CD14-positive monocyte (primary cell): ENCODE measurements around the gene INO80. TPM values are rescaled to one million over a fixed set of nuclear protein-coding genes. Genes with fewer than 3 reads are reported as not detected.

Experiments used
- DNase-seq, 3 donors: peaks; one replicate each; pipeline ENCODE4 v3.0.0-alpha.2; 2011 to 2022
- H2AFZ ChIP-seq: 2 replicates; pipeline ENCODE4 v1.6.0; 2012; ENCODE audit warnings: mild to moderate bottlenecking, low read depth, low read length, inconsistent platforms; ENCODE audit not compliant: insufficient read depth, poor library complexity, severe bottlenecking
- H3K27ac ChIP-seq, 2 donors: 1 replicate in 1 of 2; 2 replicates in 1 of 2; pipeline ENCODE4 v1.5.1; 2012 to 2013; ENCODE audit warnings: low read length in 2 of 2, control low read depth in 1 of 2, inconsistent platforms in 1 of 2, low read depth in 1 of 2, mild to moderate bottlenecking in 1 of 2
- H3K27me3 ChIP-seq, 2 donors: one replicate each; pipeline versions ENCODE4 v1.6.0 to v1.6.1; 2011 to 2013; ENCODE audit warnings: low read length in 2 of 2; ENCODE audit not compliant: control insufficient read depth in 2 of 2, insufficient read depth in 2 of 2
- H3K36me3 ChIP-seq, 2 donors: replicated peaks in 1 of 2; 1 replicate in 1 of 2; 2 replicates in 1 of 2; pipeline versions ENCODE4 v1.5.1 to v1.6.1; 2012 to 2013; ENCODE audit warnings: low read length in 2 of 2, control low read depth in 1 of 2, inconsistent platforms in 1 of 2, mild to moderate bottlenecking in 1 of 2; ENCODE audit not compliant: insufficient read depth in 2 of 2, control insufficient read depth in 1 of 2
- H3K4me1 ChIP-seq, 2 donors: 1 replicate in 1 of 2; 2 replicates in 1 of 2; pipeline versions ENCODE4 v1.5.1 to v1.6.1; 2012 to 2013; ENCODE audit warnings: low read length in 2 of 2, control low read depth in 1 of 2, inconsistent platforms in 1 of 2, mild to moderate bottlenecking in 1 of 2, moderate library complexity in 1 of 2; ENCODE audit not compliant: insufficient read depth in 2 of 2, control insufficient read depth in 1 of 2
- H3K4me2 ChIP-seq: replicated peaks from 2 replicates; pipeline ENCODE3; 2012; ENCODE audit warnings: low read length, moderate library complexity, mild to moderate bottlenecking; ENCODE audit not compliant: poor library complexity, severe bottlenecking; ENCODE audit errors: extremely low read depth
- H3K4me3 ChIP-seq, 3 experiments: fragments of 200-600 bp in 1 of 3; sonication (generic) in 1 of 3; replicated peaks in 1 of 3; 1 replicate in 2 of 3; 2 replicates in 1 of 3; pipeline ENCODE4 v1.5.1; 2011 to 2013; ENCODE audit warnings: low read length in 3 of 3, mild to moderate bottlenecking in 3 of 3, control low read depth in 2 of 3, low read depth in 2 of 3, inconsistent platforms in 1 of 3, moderate library complexity in 1 of 3
- H3K79me2 ChIP-seq: 2 replicates; pipeline ENCODE4 v1.6.0; 2012; ENCODE audit warnings: mild to moderate bottlenecking, control low read depth, inconsistent platforms, low read length, moderate library complexity; ENCODE audit not compliant: insufficient read depth
- H3K9ac ChIP-seq: 2 replicates; pipeline ENCODE4 v1.6.0; 2017; ENCODE audit warnings: low read length, mild to moderate bottlenecking; ENCODE audit not compliant: insufficient read depth, poor library complexity, severe bottlenecking
- H3K9me3 ChIP-seq, 2 donors: replicated peaks in 1 of 2; 1 replicate in 1 of 2; 2 replicates in 1 of 2; pipeline versions ENCODE4 v1.5.1 to v1.6.1; 2012 to 2013; ENCODE audit warnings: low read length in 2 of 2, control low read depth in 1 of 2; ENCODE audit not compliant: control insufficient read depth in 1 of 2, insufficient read depth in 1 of 2
- H4K20me1 ChIP-seq: 2 replicates; pipeline ENCODE4 v1.6.0; 2012; ENCODE audit warnings: mild to moderate bottlenecking, low read length, control low read depth, moderate library complexity; ENCODE audit not compliant: insufficient read depth
- H3K27ac Mint-ChIP-seq, 7 donors: one replicate each; pipeline ENCODE4 v1.8.0; 2020; ENCODE audit warnings: mild to moderate bottlenecking in 7 of 7, mixed read lengths in 7 of 7, moderate library complexity in 6 of 7, inconsistent platforms in 2 of 7
- H3K27me3 Mint-ChIP-seq, 3 donors: one replicate each; pipeline ENCODE4 v1.8.0; 2021 to 2022; ENCODE audit warnings: low read depth in 3 of 3, mild to moderate bottlenecking in 3 of 3, mixed read lengths in 3 of 3, moderate library complexity in 3 of 3, inconsistent platforms in 1 of 3
- H3K36me3 Mint-ChIP-seq, 2 donors: one replicate each; pipeline ENCODE4 v1.8.0; 2020; ENCODE audit warnings: mixed read lengths in 2 of 2, inconsistent platforms in 1 of 2, mild to moderate bottlenecking in 1 of 2
- H3K4me1 Mint-ChIP-seq: one replicate; pipeline ENCODE4 v1.8.0; 2020; ENCODE audit warnings: mild to moderate bottlenecking, mixed read lengths
- H3K4me3 Mint-ChIP-seq, 2 donors: one replicate each; pipeline ENCODE4 v1.8.0; 2020; ENCODE audit warnings: mild to moderate bottlenecking in 2 of 2, mixed read lengths in 2 of 2, moderate library complexity in 1 of 2
- H3K9me3 Mint-ChIP-seq, 7 donors: one replicate each; pipeline ENCODE4 v1.8.0; 2020 to 2022; ENCODE audit warnings: mixed read lengths in 7 of 7, mild to moderate bottlenecking in 6 of 7, moderate library complexity in 6 of 7, inconsistent platforms in 2 of 7
- CTCF ChIP-seq: fragments of 200-600 bp; IDR thresholded peaks from one replicate; pipeline ENCODE4 v1.8.0; 2022; ENCODE audit warnings: antibody characterized with exemption, mild to moderate bottlenecking
- whole genome bisulfite sequencing: methylation state at CpG from one replicate; pipeline ENCODE4 v1.1.5; 2013; ENCODE audit warnings: missing lambda C conversion rate; ENCODE audit not compliant: insufficient coverage; 5-methylcytosine and 5-hydroxymethylcytosine counted together
- intact Hi-C, 2 donors: fragments of 100-400 bp; cut with micrococcal nuclease; formaldehyde crosslinking; loops; one replicate each; pipeline versions ENCODE4 v1.15.0 to v1.15.1; 2023
- polyA plus RNA-seq, 3 donors: library from polyadenylated mRNA; depleted of rRNA in 1 of 3; unstranded in 2 of 3; stranded (reverse) in 1 of 3; fragments of 300-500 nt in 2 of 3; fragments of >200 nt in 1 of 3; fragmentation: Illumina TruSeq in 2 of 3; gene quantifications; 1 replicate in 2 of 3; 2 replicates in 1 of 3; pipeline ENCODE4 v1.2.3, GENCODE V29; 2012 to 2021

INO80 gene
- polyA plus RNA-seq, 3 donors: 2.3 to 13.1 (median 2.4) TPM

GRCh38 chr15:41006479-41006878, 109.6 kb downstream of the INO80 start:
- Histone ChIP-seq H3K36me3 (peaks cover 47 to 87% of the 10 kb centered on the region in 2 donors), H3K4me3 (no peak overlapping the region), H4K20me1 (peaks cover 2% of the 10 kb centered on the region), H3K4me2 (no peak overlapping the region), H2AFZ (no peak overlapping the region), H3K9me3 (no peaks in the 10 kb centered on the region), H3K4me1 (peaks cover 3 to 5% of the 10 kb centered on the region in 2 donors), H3K79me2 (no peaks in the 10 kb centered on the region), H3K27ac (no peak overlapping the region), H3K9ac (no peak overlapping the region), H3K27me3 (no peaks in the 10 kb centered on the region)
- DNase-seq: no peak
- no peaks in the 10 kb centered on the region for H3K9me3 Mint-ChIP-seq
- no peak overlapping the region for H3K27ac Mint-ChIP-seq
- H3K4me3 Mint-ChIP-seq: no peak overlapping the region
- no CpG with 5 or more reads among the region's 2 CpGs for WGBS
- intact Hi-C loops: no loop called here
- H3K27me3 Mint-ChIP-seq: peaks cover 0 to 1% (median 0%) of the 10 kb centered on the region in 3 donors
- peaks cover 6% of the 10 kb centered on the region for H3K4me1 Mint-ChIP-seq
- H3K36me3 Mint-ChIP-seq: peaks cover 57 to 73% of the 10 kb centered on the region in 2 donors
- TF ChIP-seq CTCF: no peak

GRCh38 chr15:41004490-41004889, 111.6 kb downstream of the INO80 start:
- Histone ChIP-seq H3K4me3 (no peak overlapping the region), H3K4me1 (no peaks in the 10 kb centered on the region), H3K79me2 (no peaks in the 10 kb centered on the region), H3K27me3 (no peaks in the 10 kb centered on the region), H2AFZ (no peak overlapping the region), H3K27ac (no peak overlapping the region), H3K9ac (no peak overlapping the region), H3K36me3 (peaks cover 62 to 93% of the 10 kb centered on the region in 2 donors), H3K4me2 (no peak overlapping the region), H3K9me3 (no peaks in the 10 kb centered on the region), H4K20me1 (peaks cover 2% of the 10 kb centered on the region)
- Mint-ChIP-seq H3K36me3 (peaks cover 67 to 80% of the 10 kb centered on the region in 2 donors), H3K27me3 (peaks cover 0 to 1% (median 0%) of the 10 kb centered on the region in 3 donors), H3K4me1 (no peaks in the 10 kb centered on the region), H3K27ac (no peak overlapping the region), H3K9me3 (no peaks in the 10 kb centered on the region), H3K4me3 (no peak overlapping the region)
- TF ChIP-seq CTCF: no peak
- DNase-seq: no peak
- intact Hi-C loops: no loop called here
- WGBS: no CpG with 5 or more reads among the region's 3 CpGs
